HG02642 (cell line): Measurements from ENCODE around the gene ADAT2.

ENCODE experiments used
- ATAC-seq: cut with Tn5 transposase; IDR thresholded peaks from one replicate; pipeline ENCODE4 v1.9.1; 2021; ENCODE audit warnings: mild to moderate bottlenecking; ENCODE audit not compliant: unreplicated experiment, poor library complexity

ADAT2 gene

GRCh38 chr6:143399176-143399575, 51.3 kb downstream of the ADAT2 start:
- no peak for ATAC-seq

- no peak for ATAC-seq
These were observed 53.0 kb downstream of the ADAT2 start for GRCh38 chr6:143397227-143398222.

- no peak for ATAC-seq
These were observed 53.8 kb downstream of the ADAT2 start for GRCh38 chr6:143396497-143397226.

DNA sequence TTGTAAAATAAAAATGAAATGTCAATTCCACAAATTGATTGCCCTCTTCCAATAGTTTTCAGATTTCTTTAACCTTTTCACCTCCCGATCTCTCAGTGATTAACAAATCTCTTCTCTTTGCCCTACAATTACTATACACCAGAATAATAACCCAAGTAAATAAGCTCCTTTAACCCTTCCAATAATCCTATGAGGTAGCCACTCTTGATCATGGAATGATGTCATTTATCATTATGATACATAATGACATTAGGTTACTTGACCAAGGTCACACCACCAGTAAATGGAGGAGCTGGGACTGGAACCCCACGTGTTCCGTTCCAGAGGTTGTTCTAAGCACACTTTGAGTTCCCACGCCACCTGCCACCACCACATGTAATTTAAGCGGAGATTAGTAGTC, 54.8 kb downstream of the ADAT2 start:
- no peak for ATAC-seq

DNA sequence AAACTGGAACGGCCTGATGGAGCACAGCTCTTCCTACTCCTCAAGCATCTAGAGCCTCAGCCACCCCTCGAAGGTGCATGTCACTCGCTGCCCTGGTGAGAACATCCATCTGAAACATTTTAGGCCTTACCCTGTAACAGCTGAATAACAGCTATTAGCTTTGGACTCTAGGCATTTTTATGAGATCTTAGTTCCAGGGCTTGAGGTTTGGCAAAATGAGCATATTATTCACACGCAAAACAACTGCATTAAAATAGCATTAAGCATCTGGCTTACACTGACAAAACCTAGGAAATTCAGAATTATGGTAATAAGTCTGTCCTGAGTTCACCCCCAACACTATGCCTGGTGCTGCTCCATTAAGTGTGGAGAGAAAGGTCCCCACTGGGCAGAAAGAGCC, 56.1 kb downstream of the ADAT2 start:
- ATAC-seq, result no peak

DNA sequence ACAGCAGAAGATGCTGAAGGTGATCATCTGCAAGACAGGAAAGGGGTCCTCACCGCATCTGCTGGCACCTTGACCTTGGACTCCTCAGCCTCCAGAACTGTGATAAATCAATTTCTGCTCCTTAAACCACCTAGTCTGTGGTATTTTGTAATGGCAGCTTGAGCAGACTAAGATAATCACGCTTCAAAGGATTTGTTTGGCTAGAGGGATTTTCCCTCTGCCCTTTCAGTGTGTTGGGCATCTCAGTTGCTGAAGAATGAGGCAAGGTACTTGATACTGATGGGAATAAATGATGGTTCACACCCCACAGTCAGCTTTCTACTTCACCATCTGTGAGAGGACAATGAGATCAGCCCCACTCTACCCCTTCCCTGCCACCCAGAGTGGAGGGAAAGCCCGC, 60.2 kb downstream of the ADAT2 start:
- no peak for ATAC-seq

- no peak for ATAC-seq
These were observed 64.9 kb downstream of the ADAT2 start for GRCh38 chr6:143385636-143386035.

DNA sequence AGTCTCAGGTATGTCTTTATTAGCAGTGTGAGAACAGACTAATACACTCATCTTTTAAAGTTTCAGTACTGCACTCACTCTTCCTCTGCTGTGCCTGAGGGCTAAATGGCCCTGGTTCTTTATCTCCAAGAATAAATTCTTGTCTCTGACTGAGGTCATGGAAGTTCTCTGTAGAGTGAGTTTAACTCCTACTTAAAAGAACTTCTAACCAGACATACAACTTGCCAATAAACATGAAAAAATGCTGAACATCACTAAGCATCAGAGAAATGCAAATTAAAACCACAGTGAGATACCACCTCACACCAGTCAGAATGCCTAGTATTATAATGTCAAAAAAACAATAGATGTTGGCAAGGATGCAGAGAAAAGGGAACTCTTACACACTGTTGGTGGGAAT, 73.6 kb downstream of the ADAT2 start:
- no peak for ATAC-seq

- no peak for ATAC-seq
These were observed 74.1 kb downstream of the ADAT2 start for GRCh38 chr6:143376375-143376774.

DNA sequence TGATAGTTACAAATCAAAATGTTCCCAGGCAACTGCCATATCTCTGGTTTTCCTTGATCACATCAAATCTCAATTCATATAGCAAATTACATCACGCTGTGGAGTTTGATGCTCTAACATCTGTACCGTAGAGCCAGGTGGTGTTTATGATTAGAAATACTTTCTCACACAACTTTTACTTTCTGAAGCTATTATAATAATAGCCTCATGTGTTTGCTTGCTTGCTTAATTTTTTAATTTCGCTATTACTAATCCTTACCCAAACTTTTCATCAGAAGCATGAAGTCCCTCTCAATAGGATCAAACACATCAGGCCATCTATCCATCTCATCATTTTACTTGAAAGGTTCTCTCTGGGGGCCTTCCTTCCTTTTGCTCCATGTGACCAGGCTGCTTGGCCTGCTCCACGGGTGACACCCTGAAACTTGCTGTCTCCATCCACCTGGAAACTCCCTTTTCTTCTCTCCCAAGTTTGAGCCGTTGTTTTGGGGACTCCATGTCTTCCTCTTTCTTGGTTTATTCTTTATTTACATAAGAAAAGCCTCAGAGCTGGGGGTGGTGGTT, 75.4 kb downstream of the ADAT2 start:
- no peak for ATAC-seq

DNA sequence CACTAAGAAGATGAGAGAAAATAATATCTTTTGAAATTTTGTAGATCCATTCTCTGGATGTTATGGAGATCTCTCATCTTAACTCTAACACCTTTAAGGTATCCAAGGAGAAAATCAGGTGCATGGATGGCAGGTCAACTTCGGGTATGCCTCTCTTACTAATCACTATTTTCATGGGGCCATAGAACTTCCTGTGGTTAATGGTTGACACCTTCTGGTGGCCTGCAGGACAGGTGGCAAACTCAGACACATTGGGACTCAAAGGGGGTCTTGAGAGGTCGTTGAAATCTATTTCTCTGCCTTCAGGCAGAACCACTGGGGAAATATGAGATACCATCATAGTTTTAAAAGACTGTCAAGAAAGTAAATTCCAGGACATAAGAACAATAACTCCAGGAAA, 76.5 kb downstream of the ADAT2 start:
- ATAC-seq, result no peak
